HCT116 (cell line): ENCODE results near the gene DOK7. TPM values are rescaled to one million over a fixed set of nuclear protein-coding genes. Genes with fewer than 3 reads are reported as not detected.

Experiments used
- ATAC-seq: fragments of 200-7000 bp; cut with Tn5 transposase; 2 replicates; pipeline ENCODE4 v1.9.1; 2020; ENCODE audit warnings: mild to moderate bottlenecking, moderate library complexity
- BruUV-seq: library from RNA; stranded (reverse); fragments of 400-500 nt; replicated peaks from 2 replicates; lab custom pipeline; 2021; lab: Mats Ljungman, UMichigan
- CTCF ChIA-PET: fragments of 300-600 bp; sonication (Branson Sonifier 250); formaldehyde crosslinking; loops from one replicate; lab custom pipeline; 2021; ENCODE audit warnings: antibody characterized with exemption; lab: Charles Lee
- POLR2A ChIA-PET: fragments of 300-600, 350-600 bp; sonication (Branson Sonifier 250); formaldehyde crosslinking; loops from one replicate; lab custom pipeline; 2021; ENCODE audit warnings: antibody characterized with exemption; lab: Charles Lee
- RAD21 ChIA-PET, 2 experiments: fragments of 300-600 bp; sonication (Branson Sonifier 250); formaldehyde crosslinking; loops; one replicate each; lab custom pipeline; 2023; ENCODE audit warnings: low total read pairs in 2 of 2; ENCODE audit not compliant: uncharacterized antibody in 2 of 2, unreplicated experiment in 2 of 2, low non-redundant PET in 1 of 2; lab: Charles Lee
- DNase-seq: peaks from one replicate; pipeline ENCODE4 v3.0.0-alpha.2; 2010; ENCODE audit warnings: low read depth, low spot score
- H2AFZ ChIP-seq: fragments of 200-600 bp; shearing (Covaris generic), sonication (generic); 2 replicates; pipeline ENCODE4 v1.6.1; 2017; ENCODE audit warnings: low read depth, mixed run types, mixed read lengths, antibody characterized with exemption, low read length; ENCODE audit not compliant: poor library complexity, severe bottlenecking
- H3K27ac ChIP-seq: 2 replicates; pipeline ENCODE4 v1.5.1; 2012; ENCODE audit warnings: low read depth, low read length
- H3K27me3 ChIP-seq: fragments of 200-600 bp; sonication (generic); 2 replicates; pipeline ENCODE4 v1.6.1; 2016; ENCODE audit warnings: mixed run types, low read length, mixed read lengths; ENCODE audit not compliant: insufficient read depth
- H3K36me3 ChIP-seq, 2 experiments: fragments of 200-500 bp in 1 of 2; fragments of 200-600 bp in 1 of 2; sonication (Bioruptor generic) in 1 of 2; sonication (generic) in 1 of 2; 2 replicates each; pipeline versions ENCODE4 v1.5.1 to v1.6.1; 2014 to 2016; ENCODE audit warnings: low read length in 2 of 2, inconsistent platforms in 1 of 2, mixed read lengths in 1 of 2, mixed run types in 1 of 2; ENCODE audit not compliant: insufficient read depth in 2 of 2, control insufficient read depth in 1 of 2
- H3K4me1 ChIP-seq, 2 experiments: fragments of 200-600 bp in 1 of 2; sonication (generic) in 1 of 2; 2 replicates each; pipeline versions ENCODE4 v1.5.1 to v1.6.1; 2012 to 2017; ENCODE audit warnings: low read length in 2 of 2, inconsistent platforms in 1 of 2, mild to moderate bottlenecking in 1 of 2, mixed read lengths in 1 of 2, mixed run types in 1 of 2, moderate library complexity in 1 of 2; ENCODE audit not compliant: insufficient read depth in 2 of 2, control insufficient read depth in 1 of 2
- H3K4me2 ChIP-seq: fragments of 200-600 bp; sonication (generic); 2 replicates; pipeline ENCODE4 v1.6.1; 2017; ENCODE audit warnings: mixed run types, low read length, mixed read lengths
- H3K4me3 ChIP-seq, 2 experiments: fragments of 200-600 bp in 1 of 2; sonication (generic) in 1 of 2; replicated peaks in 1 of 2; 2 replicates each; pipeline ENCODE4 v1.5.1; 2011 to 2016; ENCODE audit warnings: low read length in 2 of 2, control low read depth in 1 of 2, low read depth in 1 of 2, mild to moderate bottlenecking in 1 of 2, mixed read lengths in 1 of 2, mixed run types in 1 of 2
- H3K79me2 ChIP-seq: fragments of 200-600 bp; sonication (generic); 2 replicates; pipeline ENCODE4 v1.6.1; 2017; ENCODE audit warnings: mild to moderate bottlenecking, mixed run types, low read length, moderate library complexity, mixed read lengths; ENCODE audit not compliant: insufficient read depth
- H3K9ac ChIP-seq: fragments of 200-600 bp; sonication (generic); 2 replicates; pipeline ENCODE4 v1.6.1; 2016; ENCODE audit warnings: low read length, mixed read lengths
- H3K9me2 ChIP-seq: fragments of 200-600 bp; sonication (generic), shearing (Covaris generic); 2 replicates; pipeline ENCODE4 v1.6.1; 2017; ENCODE audit warnings: mixed run types, mild to moderate bottlenecking, moderate library complexity; ENCODE audit not compliant: insufficient read depth
- H3K9me3 ChIP-seq, 2 experiments: fragments of 200-500 bp in 1 of 2; fragments of 200-600 bp in 1 of 2; sonication (Bioruptor generic) in 1 of 2; sonication (generic) in 1 of 2; 2 replicates each; pipeline ENCODE4 v1.6.1; 2014 to 2017; ENCODE audit warnings: low read length in 2 of 2, mixed read lengths in 2 of 2, inconsistent platforms in 1 of 2, low read depth in 1 of 2, mild to moderate bottlenecking in 1 of 2, mixed run types in 1 of 2, moderate library complexity in 1 of 2; ENCODE audit not compliant: control insufficient read depth in 1 of 2, insufficient read depth in 1 of 2
- H4K20me1 ChIP-seq: fragments of 200-600 bp; sonication (generic), shearing (Covaris generic); 2 replicates; pipeline ENCODE4 v1.6.1; 2017; ENCODE audit warnings: mixed run types, mild to moderate bottlenecking, moderate library complexity; ENCODE audit not compliant: insufficient read depth
- EZH2 ChIP-seq: fragments of 200-600 bp; sonication (generic); IDR thresholded peaks from 2 replicates; pipeline ENCODE4 v1.6.1; 2017; ENCODE audit warnings: antibody characterized with exemption, mixed run types
- FOSL1 ChIP-seq: IDR thresholded peaks from 2 replicates; pipeline ENCODE4 v1.6.1; 2012; ENCODE audit warnings: low read depth
- POLR2A ChIP-seq: IDR thresholded peaks from 2 replicates; pipeline ENCODE4 v1.7.0; 2011; ENCODE audit warnings: borderline replicate concordance; ENCODE audit not compliant: insufficient read depth, insufficient read length; ENCODE audit errors: extremely low read depth
- POLR2AphosphoS5 ChIP-seq: IDR thresholded peaks from 2 replicates; pipeline ENCODE4 v1.6.1; 2011; ENCODE audit warnings: mild to moderate bottlenecking, low read depth, low read length, moderate library complexity
- RAD21 ChIP-seq: IDR thresholded peaks from 2 replicates; pipeline ENCODE4 v1.6.1; 2012; ENCODE audit warnings: low read depth, mild to moderate bottlenecking
- SP1 ChIP-seq: IDR thresholded peaks from 2 replicates; pipeline ENCODE4 v1.6.1; 2012; ENCODE audit warnings: low read depth
- intact Hi-C: fragments of 100-400 bp; cut with micrococcal nuclease; formaldehyde crosslinking; loops from 2 replicates; pipeline ENCODE4 v1.10.0; 2022
- total RNA-seq: library from RNA; stranded (reverse); gene quantifications from one replicate; pipeline ENCODE4 v1.2.1, GENCODE V29; 2021; ENCODE audit not compliant: unreplicated experiment
- TF ChIP-seq, protein P1 (sequence below), 3 experiments: fragments of 200-600 bp in 1 of 3; sonication (generic) in 1 of 3; IDR thresholded peaks in 2 of 3; conservative IDR thresholded peaks in 1 of 3; 2 replicates each; pipeline ENCODE4 v1.5.1; 2012 to 2017; ENCODE audit warnings: low read depth in 2 of 3, low read length in 2 of 3, antibody characterized with exemption in 1 of 3, borderline replicate concordance in 1 of 3, control low read depth in 1 of 3, mild to moderate bottlenecking in 1 of 3, mixed read lengths in 1 of 3, mixed run types in 1 of 3, moderate library complexity in 1 of 3; ENCODE audit not compliant: insufficient read depth in 1 of 3
- TF ChIP-seq, protein P2 (sequence below): IDR thresholded peaks from 2 replicates; pipeline ENCODE4 v1.6.1; 2012

The DOK7 gene
- total RNA-seq, 1 experiment from 2014 or later = 2.4 TPM

DNA sequence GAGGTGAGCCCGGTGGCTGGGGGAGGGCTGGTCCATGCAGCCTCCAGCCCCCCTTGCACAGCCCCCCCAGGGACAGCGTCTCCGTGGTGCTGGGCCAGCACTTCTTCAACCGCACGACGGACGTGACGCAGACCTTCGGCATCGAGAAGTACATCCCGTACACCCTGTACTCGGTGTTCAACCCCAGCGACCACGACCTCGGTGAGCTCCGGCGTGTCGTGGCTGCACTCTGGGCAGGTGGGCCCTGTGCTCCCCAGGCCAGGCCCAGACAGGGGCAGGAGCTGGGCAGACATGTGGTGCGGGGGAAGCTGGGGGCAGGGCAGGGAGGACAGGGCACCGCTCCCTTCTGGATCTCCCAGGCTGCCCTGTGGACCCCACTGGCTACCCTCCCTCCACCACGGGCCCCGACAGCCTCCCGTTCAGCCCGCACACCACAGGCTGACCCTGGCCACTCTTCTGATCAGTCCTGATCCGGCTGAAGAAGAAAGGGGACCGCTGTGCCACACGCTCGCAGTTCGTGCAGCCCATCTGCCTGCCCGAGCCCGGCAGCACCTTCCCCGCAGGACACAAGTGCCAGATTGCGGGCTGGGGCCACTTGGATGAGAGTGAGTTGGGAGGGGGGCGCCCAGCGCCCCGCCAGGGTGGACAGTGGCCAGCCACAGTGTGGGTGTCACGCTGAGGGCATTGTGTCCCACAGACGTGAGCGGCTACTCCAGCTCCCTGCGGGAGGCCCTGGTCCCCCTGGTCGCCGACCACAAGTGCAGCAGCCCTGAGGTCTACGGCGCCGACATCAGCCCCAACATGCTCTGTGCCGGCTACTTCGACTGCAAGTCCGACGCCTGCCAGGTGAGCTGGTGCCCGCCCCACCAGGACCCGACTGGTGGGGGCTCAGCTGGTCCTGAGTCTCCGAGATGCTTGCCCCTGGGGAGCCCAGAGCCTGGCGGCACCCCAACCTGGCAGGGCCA is 15.4 kb upstream of the DOK7 start (continued):
- TF ChIP-seq, protein P1, sequence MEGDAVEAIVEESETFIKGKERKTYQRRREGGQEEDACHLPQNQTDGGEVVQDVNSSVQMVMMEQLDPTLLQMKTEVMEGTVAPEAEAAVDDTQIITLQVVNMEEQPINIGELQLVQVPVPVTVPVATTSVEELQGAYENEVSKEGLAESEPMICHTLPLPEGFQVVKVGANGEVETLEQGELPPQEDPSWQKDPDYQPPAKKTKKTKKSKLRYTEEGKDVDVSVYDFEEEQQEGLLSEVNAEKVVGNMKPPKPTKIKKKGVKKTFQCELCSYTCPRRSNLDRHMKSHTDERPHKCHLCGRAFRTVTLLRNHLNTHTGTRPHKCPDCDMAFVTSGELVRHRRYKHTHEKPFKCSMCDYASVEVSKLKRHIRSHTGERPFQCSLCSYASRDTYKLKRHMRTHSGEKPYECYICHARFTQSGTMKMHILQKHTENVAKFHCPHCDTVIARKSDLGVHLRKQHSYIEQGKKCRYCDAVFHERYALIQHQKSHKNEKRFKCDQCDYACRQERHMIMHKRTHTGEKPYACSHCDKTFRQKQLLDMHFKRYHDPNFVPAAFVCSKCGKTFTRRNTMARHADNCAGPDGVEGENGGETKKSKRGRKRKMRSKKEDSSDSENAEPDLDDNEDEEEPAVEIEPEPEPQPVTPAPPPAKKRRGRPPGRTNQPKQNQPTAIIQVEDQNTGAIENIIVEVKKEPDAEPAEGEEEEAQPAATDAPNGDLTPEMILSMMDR (IDR thresholded peaks at IDR 0.05 in 2 of 3, conservative IDR thresholded peaks at IDR 0.05 in 1 of 3; ENCODE audit: borderline replicate concordance in 1 of 3, insufficient read depth in 1 of 3, low read depth in 2 of 3, low read length in 2 of 3) = no peak
- TF ChIP-seq FOSL1 (no peak), RAD21 (no peak)

DNA sequence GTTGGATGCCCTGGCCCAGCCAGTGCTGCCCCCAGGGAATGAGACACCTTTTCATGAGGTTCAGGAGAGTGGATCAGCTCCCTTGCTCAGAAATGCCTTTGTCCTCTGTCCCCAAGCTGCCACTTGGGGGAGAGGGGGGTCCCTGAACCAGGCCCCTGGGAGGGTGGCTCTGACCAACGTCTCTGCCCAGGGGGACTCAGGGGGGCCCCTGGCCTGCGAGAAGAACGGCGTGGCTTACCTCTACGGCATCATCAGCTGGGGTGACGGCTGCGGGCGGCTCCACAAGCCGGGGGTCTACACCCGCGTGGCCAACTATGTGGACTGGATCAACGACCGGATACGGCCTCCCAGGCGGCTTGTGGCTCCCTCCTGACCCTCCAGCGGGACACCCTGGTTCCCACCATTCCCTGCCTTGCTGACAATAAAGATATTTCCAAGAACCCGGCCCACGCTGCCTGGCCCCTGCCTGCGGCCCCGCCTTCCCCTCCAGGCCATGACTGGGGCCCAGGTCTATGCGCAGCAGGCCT is 14.0 kb upstream of the DOK7 start:
- CTCF ChIA-PET = no interaction called here

More for the DNA sequence above, 14.0 kb upstream of the DOK7 start:
- POLR2A ChIA-PET = no interaction called here
- H2AFZ ChIP-seq = no peak overlapping the region
- H3K4me3 ChIP-seq = no peak overlapping the region
- ATAC-seq (no peak), DNase-seq (no peak)
- no TSS peak for BruUV-seq
- H3K36me3 ChIP-seq = no peaks in the 10 kb centered on the region
- no peaks in the 10 kb centered on the region for H3K9me3 ChIP-seq
- H3K79me2 ChIP-seq = no peaks in the 10 kb centered on the region
- RAD21 ChIA-PET = no interaction called here
- H3K4me1 ChIP-seq = peaks cover 0 to 7% of the 10 kb centered on the region in 2 experiments; a peak in 2 of 4 replicates
- H3K4me2 ChIP-seq = no peak overlapping the region
- intact Hi-C loops = no loop called here
- no peaks in the 10 kb centered on the region for H3K9me2 ChIP-seq
- H3K27ac ChIP-seq = no peak overlapping the region
- TF ChIP-seq EZH2 (no peak), POLR2AphosphoS5 (no peak), SP1 (no peak), POLR2A (no peak)
- TF ChIP-seq, protein P2, sequence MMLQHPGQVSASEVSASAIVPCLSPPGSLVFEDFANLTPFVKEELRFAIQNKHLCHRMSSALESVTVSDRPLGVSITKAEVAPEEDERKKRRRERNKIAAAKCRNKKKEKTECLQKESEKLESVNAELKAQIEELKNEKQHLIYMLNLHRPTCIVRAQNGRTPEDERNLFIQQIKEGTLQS = no peak
- TF ChIP-seq, protein P1 (IDR thresholded peaks at IDR 0.05 in 2 of 3, conservative IDR thresholded peaks at IDR 0.05 in 1 of 3; ENCODE audit: borderline replicate concordance in 1 of 3, insufficient read depth in 1 of 3, low read depth in 2 of 3, low read length in 2 of 3) = no peak
- no peak overlapping the region for H3K9ac ChIP-seq
- H4K20me1 ChIP-seq = no peaks in the 10 kb centered on the region
- H3K27me3 ChIP-seq = no peaks in the 10 kb centered on the region
